NCI-H446 treated with DMSO at 0.1 percent for 48 hours (cell line): Measurements from ENCODE around the gene PROM1.

Experiments used
- DNase-seq: peaks from one replicate; lab custom pipeline; 2025; lab: John Stamatoyannopoulos, UW

The PROM1 gene

GRCh38 chr4:16027114-16027513 lies 56.7 kb downstream of the PROM1 start:
- no peak for DNase-seq

GRCh38 chr4:16026160-16026761 lies 57.6 kb downstream of the PROM1 start:
- no peak for DNase-seq

GRCh38 chr4:16025268-16025667 lies 58.6 kb downstream of the PROM1 start:
- no peak for DNase-seq

- DNase-seq: no peak
Observed at GRCh38 chr4:16023776-16024408, 59.9 kb downstream of the PROM1 start.

- DNase-seq: no peak
Observed at GRCh38 chr4:16021804-16022560, 61.8 kb downstream of the PROM1 start.

GRCh38 chr4:16019649-16020048 lies 64.2 kb downstream of the PROM1 start:
- DNase-seq: no peak

- no peak for DNase-seq
Observed at GRCh38 chr4:16018841-16019240, 65.0 kb downstream of the PROM1 start.

- no peak for DNase-seq
Observed at GRCh38 chr4:16018061-16018676, 65.7 kb downstream of the PROM1 start.

- no peak for DNase-seq
Observed at GRCh38 chr4:16016536-16016935, 67.3 kb downstream of the PROM1 start.

- DNase-seq: no peak
Observed at GRCh38 chr4:16011173-16011572, 72.7 kb downstream of the PROM1 start.

GRCh38 chr4:16009153-16009552 lies 74.7 kb downstream of the PROM1 start:
- no peak for DNase-seq

- no peak for DNase-seq
Observed at GRCh38 chr4:16007471-16008095, 76.2 kb downstream of the PROM1 start.

- DNase-seq: no peak
Observed at GRCh38 chr4:16006771-16007446, 76.9 kb downstream of the PROM1 start.

- no peak for DNase-seq
Observed at GRCh38 chr4:16005676-16006075, 78.1 kb downstream of the PROM1 start.

- peak; percentile 35 for DNase-seq
Observed at GRCh38 chr4:16001484-16001858, 82.4 kb downstream of the PROM1 start.

GRCh38 chr4:16000708-16001483 lies 82.9 kb downstream of the PROM1 start:
- DNase-seq: no peak

- no peak for DNase-seq
Observed at GRCh38 chr4:15996773-15997172, 87.0 kb downstream of the PROM1 start.

GRCh38 chr4:15995826-15996225 lies 88.0 kb downstream of the PROM1 start:
- DNase-seq: no peak

- DNase-seq: no peak
Observed at GRCh38 chr4:15992167-15992485, 91.7 kb downstream of the PROM1 start.

GRCh38 chr4:15990570-15991285 lies 93.1 kb downstream of the PROM1 start:
- DNase-seq: no peak

- DNase-seq: no peak
Observed at GRCh38 chr4:15989424-15989823, 94.4 kb downstream of the PROM1 start.
